H1 (cell line): Measurements from ENCODE around the gene TMSB10. TPM values are rescaled to one million over a fixed set of nuclear protein-coding genes. Genes with fewer than 3 reads are reported as not detected.

Experiments used
- ASH2L ChIP-seq: fragments of 200-600, 300-600 bp; sonication (generic); IDR thresholded peaks from one replicate; pipeline ENCODE4 v1.7.1; 2017; ENCODE audit warnings: low read length
- ATF2 ChIP-seq: IDR thresholded peaks from 2 replicates; pipeline ENCODE4 v1.6.1; 2012; ENCODE audit warnings: low read length, inconsistent platforms
- ATF3 ChIP-seq: IDR thresholded peaks from 2 replicates; pipeline ENCODE4 v1.6.1; 2011; ENCODE audit warnings: low read depth, mild to moderate bottlenecking, low read length; ENCODE audit not compliant: insufficient read depth
- BCL11A ChIP-seq, 2 experiments: IDR thresholded peaks; one replicate each; pipeline ENCODE4 v1.6.1; 2011; ENCODE audit warnings: low read depth in 2 of 2, low read length in 2 of 2, mild to moderate bottlenecking in 2 of 2
- CHD1 ChIP-seq: IDR thresholded peaks from 2 replicates; pipeline ENCODE4 v1.6.1; 2012; ENCODE audit warnings: low read depth, low read length, improper control_type of control experiment
- GABPA ChIP-seq: IDR thresholded peaks from 2 replicates; pipeline ENCODE4 v1.6.1; 2011; ENCODE audit warnings: mild to moderate bottlenecking, low read length, moderate library complexity, borderline replicate concordance; ENCODE audit not compliant: insufficient read depth
- HDAC2 ChIP-seq, 2 experiments: fragments of 300-600 bp in 1 of 2; sonication (generic) in 1 of 2; IDR thresholded peaks; 2 replicates each; pipeline ENCODE4 v1.6.1; 2011 to 2012; ENCODE audit warnings: low read depth in 2 of 2, low read length in 2 of 2, mild to moderate bottlenecking in 2 of 2, moderate library complexity in 2 of 2, borderline replicate concordance in 1 of 2, inconsistent platforms in 1 of 2
- HDAC6 ChIP-seq: IDR thresholded peaks from one replicate; pipeline ENCODE4 v1.7.1; 2012; ENCODE audit warnings: low read depth, mild to moderate bottlenecking, inconsistent platforms, low read length, moderate library complexity
- MAX ChIP-seq: IDR thresholded peaks from 2 replicates; pipeline ENCODE4 v1.6.1; 2012; ENCODE audit warnings: inconsistent platforms
- PHF8 ChIP-seq: fragments of 200-600 bp; sonication (generic); conservative IDR thresholded peaks from 2 replicates; pipeline ENCODE4 v1.7.1; 2012; ENCODE audit warnings: low read depth, mild to moderate bottlenecking, inconsistent platforms, low read length, moderate library complexity
- POLR2A ChIP-seq, 2 experiments: IDR thresholded peaks; 1 replicate in 1 of 2; 2 replicates in 1 of 2; pipeline ENCODE4 v1.6.1; 2011; ENCODE audit warnings: low read depth in 2 of 2, low read length in 2 of 2, mild to moderate bottlenecking in 2 of 2; ENCODE audit errors: control extremely low read depth in 1 of 2
- POLR2AphosphoS5 ChIP-seq: IDR thresholded peaks from 2 replicates; pipeline ENCODE4 v1.6.1; 2011; ENCODE audit warnings: low read depth, low read length
- RNF2 ChIP-seq: fragments of 200-900, 300-1000 bp; sonication (generic); IDR thresholded peaks from 2 replicates; pipeline ENCODE4 v1.7.1; 2016; ENCODE audit warnings: borderline replicate concordance, low read depth, mild to moderate bottlenecking, antibody characterized with exemption, low read length; ENCODE audit not compliant: poor library complexity, severe bottlenecking; ENCODE audit errors: missing control alignments
- SAP30 ChIP-seq: fragments of 300-600 bp; sonication (generic); IDR thresholded peaks from 2 replicates; pipeline ENCODE4 v1.7.1; 2012; ENCODE audit warnings: low read length, moderate library complexity, mild to moderate bottlenecking, inconsistent platforms; ENCODE audit not compliant: insufficient read depth, insufficient replicate concordance
- SP1 ChIP-seq: IDR thresholded peaks from 2 replicates; pipeline ENCODE4 v1.6.1; 2011; ENCODE audit warnings: low read depth, low read length
- TAF7 ChIP-seq: optimal IDR thresholded peaks from 2 replicates; pipeline ENCODE3; 2011; ENCODE audit warnings: low read depth, mild to moderate bottlenecking, inconsistent platforms, low read length, moderate library complexity, borderline replicate concordance
- TBP ChIP-seq: IDR thresholded peaks from 2 replicates; pipeline ENCODE4 v1.6.1; 2011; ENCODE audit warnings: low read depth, low read length, improper control_type of control experiment
- TCF12 ChIP-seq: IDR thresholded peaks from 2 replicates; pipeline ENCODE4 v1.6.1; 2011; ENCODE audit warnings: low read depth, mild to moderate bottlenecking, low read length
- USF2 ChIP-seq: IDR thresholded peaks from 2 replicates; pipeline ENCODE4 v1.6.1; 2011; ENCODE audit warnings: low read length, improper control_type of control experiment
- polyA plus RNA-seq, 7 experiments: library from polyadenylated mRNA; depleted of rRNA in 3 of 7; stranded (reverse) in 5 of 7; unstranded in 2 of 7; fragments of >200 nt in 5 of 7; fragments of 200-250 nt in 2 of 7; gene quantifications; 1 replicate in 5 of 7; 2 replicates in 1 of 7; 4 replicates in 1 of 7; pipeline versions ENCODE4 v1.2.1 to v1.2.3, GENCODE V29; 2011 to 2013; ENCODE audit warnings: missing spikeins in 2 of 7, mixed read lengths in 2 of 7
- total RNA-seq: library from RNA; stranded (reverse); fragmentation: NEBNext Ultra II Directional; extraction: Animal tissue kit (Norgen Biotek cat#: 25700); gene quantifications from 2 replicates; pipeline ENCODE4 v1.2.1, GENCODE V29; 2021

Gene TMSB10
- total and polyA plus RNA-seq, 2 of the 8 experiments (the other 6 are each of a cell fraction or from before 2014, with no cell fraction given): 593 to 1,075 TPM

GRCh38 chr2:84905181-84906107 lies at the start of gene TMSB10 (continued):
- TF ChIP-seq RNF2 (no peak), TCF12 (no peak), TBP (peak; percentile 94), MAX (no peak), HDAC2 (IDR thresholded peaks at IDR 0.05; ENCODE audit: borderline replicate concordance in 1 of 2, low read depth in 2 of 2, low read length in 2 of 2) (peak in 1 of 2 experiments; percentile 10; a peak in 1 of 4 replicates), USF2 (no peak), BCL11A (IDR thresholded peaks at IDR 0.05; ENCODE audit: low read depth in 2 of 2, low read length in 2 of 2) (no peak), GABPA (no peak), ATF3 (no peak), HDAC6 (no peak), PHF8 (peak; percentile 80), SP1 (no peak; the same call in 1 of the 2 replicates), TAF7 (peak; percentile 80), POLR2A (IDR thresholded peaks at IDR 0.05; ENCODE audit: control extremely low read depth in 1 of 2, low read depth in 2 of 2, low read length in 2 of 2) (peak in 1 of 2 experiments; percentile 70; a peak in 2 of 3 replicates), SAP30 (no peak), CHD1 (no peak), POLR2AphosphoS5 (peak; percentile 38; the same call in 1 of the 2 replicates), ATF2 (no peak), ASH2L (peak; percentile 81)
